ENCODE results near the gene SHMT2. TPM values are rescaled to one million over a fixed set of nuclear protein-coding genes. Genes with fewer than 3 reads are reported as not detected.

The SHMT2 gene
- total and polyA plus RNA-seq, 2 donors (not counting 3 experiments of a cell fraction or from before 2014, with no cell fraction given) = 155 to 243 TPM

GRCh38 chr12:57276935-57277563, 47.5 kb downstream of the SHMT2 start:
- Histone ChIP-seq H3K27me3 (ENCODE audit: control insufficient read depth in 2 of 2, insufficient read depth in 2 of 2, low read length in 2 of 2) (no peaks in the 10 kb centered on the region), H4K20me1 (replicated peaks; ENCODE audit: control insufficient read depth, extremely low read depth, insufficient read depth, low read length) (no peaks in the 10 kb centered on the region), H3K36me3 (ENCODE audit: control insufficient read depth in 2 of 2, extremely low read depth in 1 of 2, insufficient read depth in 2 of 2, low read length in 2 of 2) (no peaks in the 10 kb centered on the region), H3K4me3 (replicated peaks in 1 of 3; ENCODE audit: insufficient read depth in 1 of 3, low read depth in 1 of 3, low read length in 3 of 3) (no peak overlapping the region), H3K79me2 (ENCODE audit: control insufficient read depth, insufficient read depth, low read length) (no peaks in the 10 kb centered on the region), H3K27ac (ENCODE audit: insufficient read depth, low read depth, low read length) (no peak overlapping the region), H2AFZ (ENCODE audit: low read depth, low read length) (no peak overlapping the region), H3K9me1 (replicated peaks; ENCODE audit: control insufficient read depth, extremely low read depth, insufficient read depth, low read length) (no peaks in the 10 kb centered on the region), H3K4me1 (ENCODE audit: control insufficient read depth, extremely low read depth, insufficient read depth, low read length) (peaks cover 18% of the 10 kb centered on the region), H3K9ac (replicated peaks; ENCODE audit: extremely low read depth, insufficient read depth, low read length) (no peak overlapping the region), H3K9me3 (replicated peaks; ENCODE audit: control insufficient read depth, insufficient read depth, low read length) (no peaks in the 10 kb centered on the region), H3K4me2 (ENCODE audit: insufficient read depth, low read length) (no peak overlapping the region)
- FAIRE-seq (no peak), DNase-seq (ENCODE audit: low read depth, low spot score) (peak; percentile 49)
- intact Hi-C loops (cut with micrococcal nuclease) = loop anchor here (1.0 kb wide), 1 partner anchor 14 kb away; no protein-coding TSS in a partner anchor
- dilution Hi-C loops (cut with MboI; ENCODE audit: extremely low pct_ligation_motif_present, low sequenced_read_pairs) = no loop called here
- CTCF ChIA-PET = interaction anchor here (0.7 to 3.4 kb wide), 10 partner anchors 9 to 182 kb away, joined by 3 to 20 read pairs (median 4); no protein-coding TSS in a partner anchor
- no TSS peak for BruUV-seq (replicated peaks)
- POLR2A ChIA-PET = interaction anchor here (0.6 kb wide), 1 partner anchor 267 kb away, joined by 3 read pairs; no protein-coding TSS in a partner anchor
- TF ChIP-seq POLR2A (IDR thresholded peaks at IDR 0.05; ENCODE audit: low read depth, low read length) (no peak), CTCF (IDR thresholded peaks at IDR 0.05; ENCODE audit: extremely low read depth in 1 of 2, insufficient read depth in 1 of 2, low read depth in 1 of 2, low read length in 2 of 2) (peak; percentile 41 to 48), POLR2AphosphoS5 (IDR thresholded peaks at IDR 0.05; ENCODE audit: insufficient read depth, low read depth, low read length) (no peak), EZH2 (IDR thresholded peaks at IDR 0.05; ENCODE audit: borderline replicate concordance, low read depth, low read length, severe bottlenecking) (no peak)
- TF ChIP-seq, protein P1, sequence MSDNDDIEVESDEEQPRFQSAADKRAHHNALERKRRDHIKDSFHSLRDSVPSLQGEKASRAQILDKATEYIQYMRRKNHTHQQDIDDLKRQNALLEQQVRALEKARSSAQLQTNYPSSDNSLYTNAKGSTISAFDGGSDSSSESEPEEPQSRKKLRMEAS (IDR thresholded peaks at IDR 0.05; ENCODE audit: insufficient read depth, insufficient read length) = no peak
